Measurements from ENCODE around the gene ZNF181. TPM values are rescaled to one million over a fixed set of nuclear protein-coding genes. Genes with fewer than 3 reads are reported as not detected.
"Not testable (repeated sequence)": the region's sequence is repeated elsewhere in the genome, so short reads cannot be mapped to it uniquely, and the experiment has no call there.

Gene ZNF181
- 10 to 100 TPM; 20.1 to 39.2 (median 24.2) TPM for total RNA-seq
- 10 to 100 TPM; 15.0 to 23.3 TPM for polyA plus RNA-seq
- long read RNA-seq, donor 1, full-length matches to known transcripts, result 14 of 50 reads
- long read RNA-seq, donor 1, partial matches to known transcripts, result 1 of 50 reads
- long read RNA-seq, donor 1, other reads (novel, unspliced or antisense), result 35 of 50 reads
- long read RNA-seq, donor 2, full-length matches to known transcripts, result 4 of 4 reads
- long read RNA-seq, donor 2, partial matches to known transcripts, result 0 of 4 reads
- long read RNA-seq, donor 2, other reads (novel, unspliced or antisense), result 0 of 4 reads
- long read RNA-seq, donor 3, partial matches to known transcripts, result 3 of 41 reads
- long read RNA-seq, donor 3, other reads (novel, unspliced or antisense), result 34 of 41 reads

- Histone ChIP-seq H3K4me3 (peak within 1 kb of the TSS; percentile 70), H3K27me3 (no peaks in the 10 kb centered on the region), H3K27ac (peak within 1 kb of the TSS; percentile 88 to 89), H3K9me3 (peaks cover 0 to 8% of the 10 kb centered on the region in 2 donors), H3K4me1 (ENCODE audit: insufficient read depth) (peaks cover 19% of the 10 kb centered on the region), H3K36me3 (no peaks in the 10 kb centered on the region)
- intact Hi-C loops (cut with DNase I), result no loop called here
- TF ChIP-seq POLR2A (IDR thresholded peaks at IDR 0.05) (peak; percentile 71), CTCF (IDR thresholded peaks at IDR 0.05) (no peak), EP300 (IDR thresholded peaks at IDR 0.05) (no peak)
- WGBS, 3 donors, result 0% methylated on average over 55 to 67 of the region's 67 CpGs
- DNase-seq, result peak; percentile 79 to 89 (median 85)
Observed at GRCh38 chr19:34733746-34734536, at the start of gene ZNF181. ZNF181 (plus strand) TSS chr19:34734243; CDS start chr19:34735038, 795 bp downstream.

- peaks cover 4 to 21% of the 10 kb centered on the region in 2 donors for H3K9me3 ChIP-seq
- WGBS, 3 donors, result 85 to 98% (median 98%) methylated on average over 5 of the region's 5 CpGs
- H3K4me1 ChIP-seq (ENCODE audit: insufficient read depth); H3K4me3 ChIP-seq; H3K27me3 ChIP-seq; DNase-seq; H3K36me3 ChIP-seq; intact Hi-C loops (cut with DNase I); H3K27ac ChIP-seq: not testable (repeated sequence)
Observed at GRCh38 chr19:34685266-34685665, 48.8 kb upstream of the ZNF181 start.

- H3K9me3 ChIP-seq, result peaks cover 4 to 19% of the 10 kb centered on the region in 2 donors
- no peak for DNase-seq
- intact Hi-C loops (cut with DNase I), result no loop called here
- H3K4me3 ChIP-seq, result no peak overlapping the region
- no peaks in the 10 kb centered on the region for H3K27me3 ChIP-seq
- TF ChIP-seq POLR2A (IDR thresholded peaks at IDR 0.05), result no peak
- no peaks in the 10 kb centered on the region for H3K36me3 ChIP-seq
- whole genome bisulfite sequencing, 3 donors, result 90 to 92% (median 90%) methylated on average over 5 of the region's 5 CpGs
- no peaks in the 10 kb centered on the region for H3K4me1 ChIP-seq (ENCODE audit: insufficient read depth)
- H3K27ac ChIP-seq, result no peak overlapping the region
Observed at GRCh38 chr19:34686455-34686854, 47.6 kb upstream of the ZNF181 start.

GRCh38 chr19:34687348-34687747 is 46.7 kb upstream of the ZNF181 start:
- H3K27ac ChIP-seq, result no peak overlapping the region
- peaks cover 0 to 14% of the 10 kb centered on the region in 2 donors for H3K9me3 ChIP-seq
- intact Hi-C loops (cut with DNase I), result no loop called here
- 41 to 91% (median 89%) methylated on average over 2 of the region's 2 CpGs for WGBS, 3 donors
- no peak for DNase-seq
- no peaks in the 10 kb centered on the region for H3K27me3 ChIP-seq
- no peaks in the 10 kb centered on the region for H3K4me1 ChIP-seq (ENCODE audit: insufficient read depth)
- TF ChIP-seq POLR2A (IDR thresholded peaks at IDR 0.05) (no peak), EP300 (IDR thresholded peaks at IDR 0.05) (no peak), CTCF (IDR thresholded peaks at IDR 0.05) (no peak)
- H3K36me3 ChIP-seq, result no peaks in the 10 kb centered on the region
- no peak overlapping the region for H3K4me3 ChIP-seq

- Histone ChIP-seq H3K4me3 (no peak overlapping the region), H3K4me1 (ENCODE audit: insufficient read depth) (no peaks in the 10 kb centered on the region), H3K36me3 (no peaks in the 10 kb centered on the region), H3K9me3 (peaks cover 0 to 8% of the 10 kb centered on the region in 2 donors), H3K27ac (no peak overlapping the region), H3K27me3 (no peaks in the 10 kb centered on the region)
- WGBS, 3 donors, result 11 to 41% (median 14%) methylated on average over 1 of the region's 1 CpG
- intact Hi-C loops (cut with DNase I), result no loop called here
- no peak for DNase-seq
- TF ChIP-seq EP300 (IDR thresholded peaks at IDR 0.05) (no peak), POLR2A (IDR thresholded peaks at IDR 0.05) (no peak), CTCF (IDR thresholded peaks at IDR 0.05) (no peak)
Observed at GRCh38 chr19:34688592-34688991, 45.5 kb upstream of the ZNF181 start.

Measured in ovary (tissue), 10 donors.